HG02610 (cell line): ENCODE measurements around the gene CFAP141.
"Not testable (repeated sequence)": the region's sequence is repeated elsewhere in the genome, so short reads cannot be mapped to it uniquely, and the experiment has no call there.

Experiments used
- ATAC-seq: cut with Tn5 transposase; IDR thresholded peaks from one replicate; pipeline ENCODE4 v1.9.1; 2021; ENCODE audit warnings: mild to moderate bottlenecking, moderate library complexity; ENCODE audit not compliant: unreplicated experiment

Gene CFAP141

GRCh38 chr1:154206196-154206595, at the start of gene CFAP141:
CFAP141 (minus strand) TSS chr1:154206333; CDS start chr1:154206307, 26 bp downstream.
- no peak for ATAC-seq

- ATAC-seq, result no peak
These were observed 47.5 kb upstream of the CFAP141 start for GRCh38 chr1:154253671-154254070.

- no peak for ATAC-seq
These were observed 35.7 kb upstream of the CFAP141 start for GRCh38 chr1:154241703-154242351.

- no peak for ATAC-seq
These were observed 34.2 kb upstream of the CFAP141 start for GRCh38 chr1:154240294-154240833.

GRCh38 chr1:154239491-154239890, 33.4 kb upstream of the CFAP141 start:
- no peak for ATAC-seq

GRCh38 chr1:154237880-154238506, 31.9 kb upstream of the CFAP141 start:
- ATAC-seq, result no peak

GRCh38 chr1:154237435-154237834, 31.3 kb upstream of the CFAP141 start:
- ATAC-seq, result no peak

GRCh38 chr1:154236855-154237254, 30.7 kb upstream of the CFAP141 start:
- ATAC-seq, result no peak

- ATAC-seq, result not testable (repeated sequence)
These were observed 27.0 kb upstream of the CFAP141 start for GRCh38 chr1:154233127-154233526.

- not testable (repeated sequence) for ATAC-seq
These were observed 25.0 kb upstream of the CFAP141 start for GRCh38 chr1:154231112-154231511.

GRCh38 chr1:154225370-154225769, 19.2 kb upstream of the CFAP141 start:
- ATAC-seq, result no peak

GRCh38 chr1:154223621-154224020, 17.5 kb upstream of the CFAP141 start:
- ATAC-seq, result no peak

- ATAC-seq, result no peak
These were observed 16.8 kb upstream of the CFAP141 start for GRCh38 chr1:154222918-154223317.

- no peak for ATAC-seq
These were observed 16.4 kb upstream of the CFAP141 start for GRCh38 chr1:154222518-154222917.

GRCh38 chr1:154221278-154222001, 15.3 kb upstream of the CFAP141 start:
- ATAC-seq, result peak; percentile 15

GRCh38 chr1:154220970-154221277, 14.8 kb upstream of the CFAP141 start:
- ATAC-seq, result no peak

- ATAC-seq, result peak; percentile 93
These were observed 14.2 kb upstream of the CFAP141 start, which contains the start of gene UBAP2L for GRCh38 chr1:154220071-154220969. UBAP2L (plus strand) TSS chr1:154220955; CDS start chr1:154225124, 4,169 bp downstream.

- no peak for ATAC-seq
These were observed 13.4 kb upstream of the CFAP141 start for GRCh38 chr1:154219541-154219940.

- no peak for ATAC-seq
These were observed 12.4 kb upstream of the CFAP141 start for GRCh38 chr1:154218545-154218944.

GRCh38 chr1:154213274-154213673, 7.1 kb upstream of the CFAP141 start:
- ATAC-seq, result no peak

- no peak for ATAC-seq
These were observed 6.0 kb upstream of the CFAP141 start for GRCh38 chr1:154212083-154212482.
